GM18868 (cell line): ENCODE data around the gene PPARA.
"Not testable (repeated sequence)": the region's sequence is repeated elsewhere in the genome, so short reads cannot be mapped to it uniquely, and the experiment has no call there.

Experiments
- ATAC-seq: cut with Tn5 transposase; IDR thresholded peaks from one replicate; pipeline ENCODE4 v1.9.1; 2021; ENCODE audit warnings: mild to moderate bottlenecking, moderate library complexity; ENCODE audit not compliant: unreplicated experiment

The PPARA gene

GRCh38 chr22:46165977-46166376, 15.7 kb downstream of the PPARA start:
- ATAC-seq = no peak

- no peak for ATAC-seq
Measured at GRCh38 chr22:46169628-46170027, 19.3 kb downstream of the PPARA start.

- no peak for ATAC-seq
Measured at GRCh38 chr22:46171940-46172339, 21.6 kb downstream of the PPARA start.

- ATAC-seq = no peak
Measured at GRCh38 chr22:46172522-46173110, 22.3 kb downstream of the PPARA start.

- ATAC-seq = no peak
Measured at GRCh38 chr22:46173152-46173551, 22.8 kb downstream of the PPARA start.

- no peak for ATAC-seq
Measured at GRCh38 chr22:46175631-46176030, 25.3 kb downstream of the PPARA start.

GRCh38 chr22:46176508-46177003, 26.2 kb downstream of the PPARA start:
- ATAC-seq = no peak

- ATAC-seq = no peak
Measured at GRCh38 chr22:46178755-46179505, 28.6 kb downstream of the PPARA start.

- ATAC-seq = no peak
Measured at GRCh38 chr22:46179748-46180147, 29.4 kb downstream of the PPARA start.

GRCh38 chr22:46180370-46181137, 30.2 kb downstream of the PPARA start:
- ATAC-seq = no peak

- ATAC-seq = no peak
Measured at GRCh38 chr22:46183733-46184132, 33.4 kb downstream of the PPARA start.

GRCh38 chr22:46185283-46185682, 35.0 kb downstream of the PPARA start:
- ATAC-seq = no peak

GRCh38 chr22:46187862-46188261, 37.5 kb downstream of the PPARA start:
- ATAC-seq = no peak

- no peak for ATAC-seq
Measured at GRCh38 chr22:46192210-46192993, 42.1 kb downstream of the PPARA start.

- no peak for ATAC-seq
Measured at GRCh38 chr22:46193898-46194310, 43.6 kb downstream of the PPARA start.

- ATAC-seq = no peak
Measured at GRCh38 chr22:46195487-46196165, 45.3 kb downstream of the PPARA start.

GRCh38 chr22:46196278-46196677, 46.0 kb downstream of the PPARA start:
- ATAC-seq = no peak

GRCh38 chr22:46198274-46198673, 47.9 kb downstream of the PPARA start:
- no peak for ATAC-seq

- not testable (repeated sequence) for ATAC-seq
Measured at GRCh38 chr22:46198806-46199205, 48.5 kb downstream of the PPARA start.

GRCh38 chr22:46201059-46201757, 50.9 kb downstream of the PPARA start:
- ATAC-seq = no peak
